ENCODE results near the gene ANKRD1. TPM values are rescaled to one million over a fixed set of nuclear protein-coding genes. Genes with fewer than 3 reads are reported as not detected.

The ANKRD1 gene
- total and polyA plus RNA-seq, 11 donors: 1,315 to 9,579 (median 4,181) TPM

GRCh38 chr10:90937645-90938258 is 16.9 kb upstream of the ANKRD1 start:
- intact Hi-C loops (cut with DNase I): loop anchor here in 1 of 10 donors (5.0 kb wide), 1 partner anchor 45 kb away; no protein-coding TSS in a partner anchor
- H3K4me1 ChIP-seq: peaks cover 0 to 16% (median 0%) of the 10 kb centered on the region in 12 donors
- H3K36me3 ChIP-seq: no peaks in the 10 kb centered on the region
- DNase-seq (no peak), ATAC-seq (no peak)
- no peaks in the 10 kb centered on the region for H3K9me3 ChIP-seq
- H3K4me3 ChIP-seq: no peak overlapping the region
- H3K27ac ChIP-seq: no peak overlapping the region
- H3K27me3 ChIP-seq: no peaks in the 10 kb centered on the region
- TF ChIP-seq, protein P1, sequence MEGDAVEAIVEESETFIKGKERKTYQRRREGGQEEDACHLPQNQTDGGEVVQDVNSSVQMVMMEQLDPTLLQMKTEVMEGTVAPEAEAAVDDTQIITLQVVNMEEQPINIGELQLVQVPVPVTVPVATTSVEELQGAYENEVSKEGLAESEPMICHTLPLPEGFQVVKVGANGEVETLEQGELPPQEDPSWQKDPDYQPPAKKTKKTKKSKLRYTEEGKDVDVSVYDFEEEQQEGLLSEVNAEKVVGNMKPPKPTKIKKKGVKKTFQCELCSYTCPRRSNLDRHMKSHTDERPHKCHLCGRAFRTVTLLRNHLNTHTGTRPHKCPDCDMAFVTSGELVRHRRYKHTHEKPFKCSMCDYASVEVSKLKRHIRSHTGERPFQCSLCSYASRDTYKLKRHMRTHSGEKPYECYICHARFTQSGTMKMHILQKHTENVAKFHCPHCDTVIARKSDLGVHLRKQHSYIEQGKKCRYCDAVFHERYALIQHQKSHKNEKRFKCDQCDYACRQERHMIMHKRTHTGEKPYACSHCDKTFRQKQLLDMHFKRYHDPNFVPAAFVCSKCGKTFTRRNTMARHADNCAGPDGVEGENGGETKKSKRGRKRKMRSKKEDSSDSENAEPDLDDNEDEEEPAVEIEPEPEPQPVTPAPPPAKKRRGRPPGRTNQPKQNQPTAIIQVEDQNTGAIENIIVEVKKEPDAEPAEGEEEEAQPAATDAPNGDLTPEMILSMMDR (IDR thresholded peaks at IDR 0.05): no peak
- no peak for TF ChIP-seq POLR2A (IDR thresholded peaks at IDR 0.05)
- 83 to 89% (median 85%) methylated on average over 8 of the region's 8 CpGs for WGBS, 4 donors

- H3K27ac ChIP-seq: peak overlapping the region in 4 of 12 donors; percentile 25 to 71 (median 54)
- H3K27me3 ChIP-seq: no peaks in the 10 kb centered on the region
- ATAC-seq (no peak), DNase-seq (no peak)
- TF ChIP-seq, protein P1 (IDR thresholded peaks at IDR 0.05): no peak
- no peak for TF ChIP-seq POLR2A (IDR thresholded peaks at IDR 0.05)
- H3K9me3 ChIP-seq: no peaks in the 10 kb centered on the region
- peaks cover 0 to 25% (median 7%) of the 10 kb centered on the region in 12 donors for H3K4me1 ChIP-seq
- intact Hi-C loops (cut with DNase I): loop anchor here in 1 of 10 donors (5.0 kb wide), 1 partner anchor 46 kb away; no protein-coding TSS in a partner anchor
- no peaks in the 10 kb centered on the region for H3K36me3 ChIP-seq
- no peak overlapping the region for H3K4me3 ChIP-seq
- 71 to 82% (median 80%) methylated on average over 2 of the region's 2 CpGs for WGBS, 4 donors
Measured at GRCh38 chr10:90936276-90936659, 15.4 kb upstream of the ANKRD1 start.

- peak overlapping the region in 9 of 12 donors; percentile 16 to 71 (median 42) for H3K27ac ChIP-seq
- no peaks in the 10 kb centered on the region for H3K36me3 ChIP-seq
- TF ChIP-seq POLR2A (IDR thresholded peaks at IDR 0.05): no peak
- peaks cover 0 to 30% (median 12%) of the 10 kb centered on the region in 12 donors for H3K4me1 ChIP-seq
- ATAC-seq (peak in 3 of 4 donors; percentile 43 to 56 (median 45)), DNase-seq (peak in 1 of 5 donors; percentile 56)
- intact Hi-C loops (cut with DNase I): loop anchor here in 1 of 10 donors (5.0 kb wide), 1 partner anchor 47 kb away; no protein-coding TSS in a partner anchor
- 44 to 57% (median 52%) methylated on average over 5 of the region's 5 CpGs for WGBS, 4 donors
- H3K27me3 ChIP-seq: no peaks in the 10 kb centered on the region
- H3K4me3 ChIP-seq: no peak overlapping the region
- no peaks in the 10 kb centered on the region for H3K9me3 ChIP-seq
Measured at GRCh38 chr10:90935581-90936275, 14.8 kb upstream of the ANKRD1 start.

- no peak for TF ChIP-seq POLR2A (IDR thresholded peaks at IDR 0.05)
- H3K4me3 ChIP-seq: peak overlapping the region in 3 of 12 donors; percentile 6 to 22 (median 18)
- H3K27me3 ChIP-seq: no peaks in the 10 kb centered on the region
- H3K9me3 ChIP-seq: no peaks in the 10 kb centered on the region
- ATAC-seq (peak; percentile 72 to 84 (median 84)), DNase-seq (peak; percentile 59 to 79 (median 71))
- H3K36me3 ChIP-seq: no peaks in the 10 kb centered on the region
- intact Hi-C loops (cut with DNase I): loop anchor here in 3 of 10 donors (1.0 to 5.0 kb wide), 4 partner anchors 10 to 56 kb away; partner anchors contain the start of gene ANKRD1 (in 1 of the 3)
- peaks cover 0 to 46% (median 28%) of the 10 kb centered on the region in 12 donors for H3K4me1 ChIP-seq
- 20 to 23% (median 21%) methylated on average over 6 of the region's 6 CpGs for WGBS, 4 donors
- H3K27ac ChIP-seq: peak overlapping the region; percentile 54 to 97 (median 86)
Measured at GRCh38 chr10:90930971-90931871, 10.3 kb upstream of the ANKRD1 start.

Measured in heart left ventricle (tissue), 16 donors.